HS-27A (cell line): ENCODE measurements around the gene INPP5A.
"Not testable (repeated sequence)": the region's sequence is repeated elsewhere in the genome, so short reads cannot be mapped to it uniquely, and the experiment has no call there.

Source experiments
- DNase-seq: peaks from one replicate; pipeline ENCODE4 v3.0.0-alpha.2; 2012; ENCODE audit warnings: low read depth, missing footprints

Gene INPP5A

GRCh38 chr10:132763545-132763944 lies 226.0 kb downstream of the INPP5A start:
- no peak for DNase-seq

GRCh38 chr10:132764108-132764507 lies 226.5 kb downstream of the INPP5A start:
- DNase-seq: no peak

GRCh38 chr10:132765435-132765834 lies 227.8 kb downstream of the INPP5A start:
- DNase-seq: no peak

GRCh38 chr10:132766291-132766690 lies 228.7 kb downstream of the INPP5A start:
- no peak for DNase-seq

- DNase-seq: no peak
Observed at GRCh38 chr10:132768346-132769248, 231.0 kb downstream of the INPP5A start.

- DNase-seq: no peak
Observed at GRCh38 chr10:132770061-132771021, 232.8 kb downstream of the INPP5A start.

- not testable (repeated sequence) for DNase-seq
Observed at GRCh38 chr10:132772816-132773215, 235.2 kb downstream of the INPP5A start.

- no peak for DNase-seq
Observed at GRCh38 chr10:132774181-132774901, 236.8 kb downstream of the INPP5A start.

- no peak for DNase-seq
Observed at GRCh38 chr10:132774902-132775863, 237.6 kb downstream of the INPP5A start.

- no peak for DNase-seq
Observed at GRCh38 chr10:132776186-132776585, 238.6 kb downstream of the INPP5A start.

- no peak for DNase-seq
Observed at GRCh38 chr10:132776821-132777220, 239.2 kb downstream of the INPP5A start.

- DNase-seq: no peak
Observed at GRCh38 chr10:132777441-132777840, 239.9 kb downstream of the INPP5A start.

GRCh38 chr10:132779549-132780294 lies 242.1 kb downstream of the INPP5A start:
- no peak for DNase-seq

GRCh38 chr10:132780356-132780755 lies 242.8 kb downstream of the INPP5A start:
- DNase-seq: no peak

- no peak for DNase-seq
Observed at GRCh38 chr10:132781556-132781955, 244.0 kb downstream of the INPP5A start.

GRCh38 chr10:132783165-132783939 lies 245.8 kb downstream of the INPP5A start:
- no peak for DNase-seq

GRCh38 chr10:132783940-132784865 lies 246.6 kb downstream of the INPP5A start:
- no peak for DNase-seq
